HG02571 (cell line): ENCODE measurements around the gene FOXQ1.
"Not testable (repeated sequence)": the region's sequence is repeated elsewhere in the genome, so short reads cannot be mapped to it uniquely, and the experiment has no call there.

Source experiments
- ATAC-seq: cut with Tn5 transposase; IDR thresholded peaks from one replicate; pipeline ENCODE4 v1.9.1; 2021; ENCODE audit warnings: mild to moderate bottlenecking, moderate library complexity; ENCODE audit not compliant: unreplicated experiment

The FOXQ1 gene

GRCh38 chr6:1355068-1355467 lies 43.2 kb downstream of the FOXQ1 start:
- ATAC-seq = not testable (repeated sequence)

- not testable (repeated sequence) for ATAC-seq
Measured at GRCh38 chr6:1361717-1362116, 49.8 kb downstream of the FOXQ1 start.

GRCh38 chr6:1362643-1363042 lies 50.7 kb downstream of the FOXQ1 start:
- no peak for ATAC-seq

GRCh38 chr6:1363298-1363697 lies 51.4 kb downstream of the FOXQ1 start:
- no peak for ATAC-seq

- no peak for ATAC-seq
Measured at GRCh38 chr6:1363729-1364572, 52.1 kb downstream of the FOXQ1 start.
